IPS DF 19.7 (cell line): ENCODE results near the gene COL19A1.

Experiments
- DNase-seq: peaks from one replicate; pipeline ENCODE4 v3.0.0-alpha.2; 2013; ENCODE audit warnings: low read depth, low spot score

COL19A1 gene

DNA sequence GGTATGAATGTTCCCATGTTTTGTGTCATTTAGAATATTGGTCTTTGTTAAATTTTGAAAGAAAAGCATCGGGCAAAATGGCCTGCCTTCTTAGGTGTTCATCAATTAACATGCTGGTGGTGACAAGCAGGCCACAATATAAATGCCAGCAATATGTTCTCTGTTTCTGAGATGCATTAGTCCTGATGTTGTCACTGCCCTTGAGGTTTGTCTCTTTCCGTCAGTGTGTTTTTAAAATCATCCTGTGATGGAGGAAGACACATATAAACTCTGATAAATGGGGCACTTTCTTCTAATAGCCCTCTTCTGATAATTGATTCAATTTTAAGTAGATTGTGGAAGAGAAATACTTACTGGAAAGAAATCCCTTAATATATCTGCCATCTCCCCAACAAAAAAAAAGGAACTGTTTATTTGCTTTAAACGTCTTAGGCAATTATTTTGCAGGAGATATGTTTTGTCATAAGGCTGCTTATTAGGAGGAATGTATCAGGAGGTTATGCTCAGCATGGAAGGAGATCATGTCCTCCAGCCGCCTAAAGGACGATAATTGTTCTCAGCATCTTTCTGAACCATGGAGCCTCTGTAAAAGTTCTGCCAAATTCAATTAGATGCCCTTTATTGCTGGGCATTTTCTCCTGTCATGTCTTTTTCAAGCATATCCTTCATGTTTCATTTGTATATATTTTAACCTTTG lies 302.5 kb downstream of the COL19A1 start:
- no peak for DNase-seq

DNA sequence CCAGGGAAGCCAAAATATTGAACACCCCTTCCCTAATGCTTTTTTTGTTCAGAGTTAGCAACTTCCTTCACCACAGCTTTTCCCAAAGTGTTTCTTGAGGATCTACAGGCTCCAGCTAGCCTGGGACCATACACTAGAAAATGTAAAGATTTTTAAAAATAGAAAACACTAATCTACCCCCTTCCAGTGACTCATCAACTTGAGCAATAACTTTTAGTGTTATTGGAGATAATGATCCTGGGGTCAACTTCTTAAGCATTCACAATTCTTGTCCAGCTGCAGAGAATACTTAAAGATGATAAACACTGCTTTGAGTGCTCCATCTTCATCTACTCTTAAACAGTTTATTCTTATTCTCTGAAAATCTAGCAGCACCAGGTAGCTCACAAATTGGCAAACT lies 304.9 kb downstream of the COL19A1 start:
- no peak for DNase-seq

DNA sequence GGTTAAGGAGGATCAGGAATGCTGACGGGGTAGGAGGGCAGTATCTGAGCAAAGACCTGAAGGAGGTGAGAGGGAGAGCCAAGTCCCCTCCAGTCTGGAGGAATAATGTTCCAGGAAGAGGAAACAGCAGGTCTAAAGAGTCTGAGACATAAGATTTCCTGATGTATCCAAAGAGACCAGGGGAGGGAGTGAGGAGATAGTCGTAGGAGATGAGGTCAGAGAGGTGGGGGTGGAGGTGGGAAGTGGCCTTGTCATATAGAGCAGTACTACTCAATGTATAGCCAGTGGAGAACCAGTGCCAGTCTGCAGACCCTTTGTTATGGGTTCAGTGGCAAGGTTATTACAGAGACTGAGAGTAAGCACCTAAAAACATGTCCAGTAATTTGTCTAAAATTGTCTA lies 305.9 kb downstream of the COL19A1 start:
- no peak for DNase-seq

DNA sequence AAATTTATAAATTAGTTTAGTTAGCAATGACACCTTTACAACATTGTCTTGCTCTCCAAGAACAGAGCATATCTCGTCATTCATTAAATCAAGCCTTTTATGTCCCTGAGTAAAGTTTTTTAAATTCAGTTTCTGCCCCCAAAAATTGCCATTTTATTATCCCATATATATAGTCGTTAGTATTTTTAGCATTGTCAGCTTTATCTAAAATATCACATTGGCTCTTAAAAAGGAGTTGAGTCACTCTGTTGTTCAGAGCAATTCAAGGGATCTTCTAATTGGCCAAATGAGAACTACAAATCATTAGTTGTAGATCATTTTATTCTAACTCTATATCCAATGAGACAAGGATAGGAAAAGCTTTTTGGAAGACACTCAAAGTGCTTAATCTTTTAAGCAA lies 309.4 kb downstream of the COL19A1 start:
- DNase-seq, result no peak

DNA sequence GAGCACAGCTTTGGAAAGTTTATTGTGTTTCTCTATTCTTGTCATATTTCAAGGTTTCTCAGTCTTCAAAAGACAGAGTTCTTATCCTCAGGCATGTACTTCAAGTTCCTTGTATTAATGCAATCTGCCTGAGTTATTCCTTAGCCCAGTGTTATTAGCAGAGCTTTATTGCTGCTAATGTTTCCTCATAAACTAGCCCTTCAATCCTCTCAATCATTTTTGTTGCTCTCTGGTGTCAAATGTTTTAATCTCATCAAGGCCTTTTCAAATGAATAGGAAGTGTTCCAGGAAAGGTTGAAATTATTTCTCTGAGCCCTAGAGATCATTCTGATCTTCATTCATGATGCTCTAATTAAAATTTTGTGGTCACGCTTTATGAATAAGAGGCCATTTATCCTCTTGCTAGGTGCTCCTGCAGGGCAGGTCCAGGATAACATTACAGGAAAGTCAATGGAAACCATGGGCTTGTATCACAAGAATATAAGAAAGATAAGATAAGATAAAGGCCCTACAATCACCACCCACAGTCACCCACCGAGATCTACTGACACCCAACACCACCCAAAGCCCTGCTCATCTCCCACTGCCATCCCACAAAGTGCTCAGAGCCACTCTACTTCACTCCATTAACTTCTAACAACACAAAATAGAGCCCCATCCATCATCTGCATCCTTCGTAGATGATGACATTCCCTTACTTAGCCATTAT lies 310.6 kb downstream of the COL19A1 start:
- no peak for DNase-seq

DNA sequence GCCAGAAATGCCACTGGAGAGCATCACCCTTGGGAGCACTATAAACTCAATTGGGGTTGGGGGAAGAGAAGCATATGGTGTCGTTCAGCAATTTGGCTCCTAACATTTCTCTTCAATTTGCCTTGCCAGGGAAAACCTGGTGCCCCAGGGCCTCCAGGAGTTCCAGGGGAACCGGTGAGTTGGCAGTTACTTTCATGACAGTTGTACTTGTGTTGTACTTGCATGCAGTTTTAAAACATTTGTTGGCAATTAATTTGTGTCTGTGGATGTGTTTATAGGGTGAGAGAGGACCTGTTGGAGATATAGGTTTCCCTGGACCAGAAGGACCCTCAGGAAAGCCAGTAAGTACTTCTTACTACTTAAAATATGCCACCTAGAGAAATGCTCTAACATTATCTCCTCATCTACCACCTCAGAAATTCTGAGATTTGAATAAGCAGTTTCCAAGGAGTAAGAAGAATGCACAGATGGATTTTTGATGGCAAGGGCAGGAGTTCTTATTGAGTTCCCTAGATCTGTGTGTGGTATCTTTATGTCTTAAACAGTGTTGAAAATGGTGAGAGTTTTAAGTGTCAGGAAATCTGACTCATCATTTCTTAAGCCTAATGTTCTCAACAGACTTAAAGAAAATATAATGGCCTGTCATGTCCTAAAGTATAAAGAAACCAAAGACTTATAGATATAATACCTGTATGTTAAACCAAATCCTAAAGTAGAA lies 314.0 kb downstream of the COL19A1 start:
- no peak for DNase-seq

DNA sequence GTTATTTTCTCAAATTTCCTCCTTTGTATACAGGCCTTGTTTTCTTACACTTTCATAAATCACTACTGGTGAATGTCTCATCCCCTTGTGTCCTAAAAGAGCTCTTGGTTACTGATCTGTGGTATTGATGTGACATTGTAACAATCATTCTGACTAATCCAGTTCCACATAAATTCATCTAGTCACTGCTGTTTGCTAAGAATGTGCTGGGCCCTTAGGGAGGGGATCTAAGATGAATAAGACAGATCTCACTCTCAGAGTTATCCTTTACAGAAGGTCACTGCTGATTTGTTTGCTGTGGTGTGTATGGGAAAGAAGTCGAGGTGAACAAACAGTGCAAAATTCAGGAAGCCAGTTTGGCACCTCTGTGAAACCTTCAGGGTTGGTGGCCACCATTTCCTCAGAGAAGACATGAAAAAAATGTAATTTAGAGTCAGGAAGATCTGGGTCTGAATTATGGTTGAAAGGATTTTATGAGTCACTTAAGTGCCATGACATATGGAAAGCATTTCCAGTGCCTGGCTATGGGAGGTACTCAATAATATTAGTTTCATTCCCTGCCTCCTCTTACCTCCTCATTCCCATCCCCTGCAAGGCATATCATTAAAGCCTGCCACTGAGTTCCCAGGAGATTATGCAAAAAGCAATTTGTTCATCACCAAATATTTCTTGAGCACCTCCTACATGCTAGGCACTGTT lies 314.7 kb downstream of the COL19A1 start:
- no peak for DNase-seq

DNA sequence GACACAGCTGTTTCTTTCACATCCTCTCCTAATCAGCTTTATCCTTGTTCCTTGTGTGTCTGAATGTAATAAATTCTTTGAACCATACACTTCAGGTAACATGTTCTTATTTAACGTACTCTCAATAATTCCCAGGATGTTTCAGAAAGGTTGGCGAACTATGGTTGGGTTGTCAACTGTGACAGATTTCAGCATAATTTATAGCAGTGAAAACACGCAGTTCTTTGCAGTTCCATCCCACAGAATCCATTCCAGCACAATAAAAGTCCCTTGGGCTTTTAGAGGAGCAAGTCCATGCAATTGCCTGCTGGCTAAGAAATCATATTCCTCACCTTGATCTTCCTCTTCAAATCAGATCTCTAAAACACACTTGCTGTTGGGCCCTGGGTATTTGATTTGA lies 317.2 kb downstream of the COL19A1 start:
- no peak for DNase-seq

DNA sequence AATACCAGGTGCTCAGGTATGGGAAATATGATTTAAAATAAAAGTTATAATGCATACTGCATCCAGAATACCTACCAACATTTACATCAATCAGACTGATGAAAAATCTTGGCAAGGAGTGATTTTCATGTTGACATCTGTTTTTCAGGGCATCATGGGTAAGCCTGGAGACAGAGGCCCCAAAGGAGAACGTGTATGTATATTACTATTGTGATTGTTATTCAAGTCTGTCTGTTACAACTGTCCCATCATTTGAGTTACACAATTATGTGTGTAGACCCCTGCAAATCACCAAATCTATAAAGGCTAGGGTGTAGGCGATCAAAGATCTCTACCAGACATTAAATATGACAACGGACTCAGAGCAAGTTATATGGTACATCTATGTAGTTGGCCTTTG lies 318.4 kb downstream of the COL19A1 start:
- DNase-seq, result no peak

DNA sequence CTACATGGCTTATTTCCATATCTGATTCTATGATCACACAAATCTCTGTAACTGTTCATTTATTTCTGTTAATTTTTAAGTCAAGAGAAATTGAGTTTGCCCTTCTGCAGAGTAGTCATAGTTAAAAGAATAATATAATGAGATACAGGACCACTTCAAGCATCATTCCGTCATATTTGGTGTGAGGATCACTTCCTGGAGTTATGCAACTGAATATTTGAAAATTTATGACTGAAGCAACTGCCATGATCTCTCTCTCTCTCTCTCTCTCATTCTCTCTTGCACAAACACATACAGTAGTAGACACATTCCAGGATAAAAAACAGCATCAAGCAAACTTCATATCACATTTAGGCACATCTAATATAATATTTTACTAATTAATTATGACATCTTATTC lies 320.1 kb downstream of the COL19A1 start:
- no peak for DNase-seq

DNA sequence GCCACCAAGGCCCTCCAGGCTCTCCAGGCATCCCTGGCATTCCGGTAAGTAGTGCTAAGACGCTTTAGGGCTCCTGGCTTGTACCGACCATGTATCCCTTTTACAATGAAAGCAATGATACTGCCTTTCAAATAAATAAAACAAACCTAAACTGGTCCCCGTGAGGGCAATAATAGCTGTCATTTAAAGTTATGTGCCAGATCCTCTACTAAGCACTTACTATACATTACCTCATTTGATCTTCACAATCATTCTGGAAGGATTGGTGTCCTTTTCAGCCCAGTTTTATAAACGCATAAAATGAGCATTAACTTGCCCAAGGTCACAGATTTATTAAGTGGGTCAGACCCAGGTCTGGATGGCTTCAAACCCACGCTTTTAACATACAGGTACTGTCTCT lies 321.8 kb downstream of the COL19A1 start:
- no peak for DNase-seq

DNA sequence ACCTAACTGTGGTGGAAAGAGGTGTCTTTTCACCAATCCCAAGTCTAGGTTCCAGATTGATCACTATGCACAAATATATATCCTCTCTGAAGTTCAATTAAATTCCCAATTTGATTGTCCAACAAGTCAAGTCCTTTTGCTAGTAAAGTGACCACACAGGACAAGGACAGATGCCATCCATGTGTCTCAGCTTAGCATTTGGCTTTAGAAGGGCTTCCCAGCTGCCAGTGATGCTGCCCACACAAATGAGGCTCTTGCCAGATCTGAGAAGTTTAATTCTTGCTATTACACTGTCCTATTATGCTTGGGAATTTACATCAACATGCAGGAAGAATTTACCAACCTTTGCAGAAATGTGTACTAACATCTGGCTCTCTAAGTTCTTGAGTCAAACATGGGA lies 328.1 kb downstream of the COL19A1 start:
- no peak for DNase-seq

DNA sequence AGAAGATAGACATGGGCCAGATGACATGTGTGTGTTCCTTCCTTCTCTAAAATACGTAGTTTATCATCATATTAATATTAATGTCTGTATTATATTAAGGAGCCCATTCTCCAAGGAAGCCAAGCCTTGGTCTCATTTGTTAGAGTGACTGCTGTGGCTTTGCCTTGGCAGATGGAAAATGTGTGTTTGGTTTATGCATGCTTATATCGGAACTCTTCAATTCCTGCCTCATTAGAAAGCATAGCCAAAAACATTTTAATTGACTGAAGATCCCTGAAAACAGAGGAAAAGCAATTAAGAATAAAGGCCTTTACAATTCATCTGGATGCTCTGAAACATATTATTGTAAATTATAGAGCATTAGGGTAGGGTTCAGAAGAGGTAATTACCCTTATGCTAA lies 330.2 kb downstream of the COL19A1 start:
- no peak for DNase-seq

DNA sequence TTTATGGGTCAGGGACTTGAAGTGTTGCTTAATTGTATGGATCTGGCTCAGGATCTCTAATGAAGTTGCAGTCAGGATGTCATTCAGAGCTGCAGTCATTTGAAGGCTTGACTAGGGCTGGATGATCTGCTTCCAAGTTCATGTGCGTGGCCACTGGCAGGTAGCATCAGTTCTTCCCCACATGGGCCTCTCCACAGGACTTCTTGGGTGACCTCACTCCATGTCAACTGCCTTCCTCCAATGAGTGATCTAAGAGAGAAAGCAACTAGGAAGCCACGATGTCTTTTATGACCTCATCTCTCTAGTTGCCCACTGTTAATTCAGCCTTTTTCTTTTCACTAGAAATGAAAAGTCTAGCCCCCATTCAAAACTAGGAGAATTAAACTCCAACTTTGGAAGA lies 332.4 kb downstream of the COL19A1 start:
- DNase-seq, result no peak

DNA sequence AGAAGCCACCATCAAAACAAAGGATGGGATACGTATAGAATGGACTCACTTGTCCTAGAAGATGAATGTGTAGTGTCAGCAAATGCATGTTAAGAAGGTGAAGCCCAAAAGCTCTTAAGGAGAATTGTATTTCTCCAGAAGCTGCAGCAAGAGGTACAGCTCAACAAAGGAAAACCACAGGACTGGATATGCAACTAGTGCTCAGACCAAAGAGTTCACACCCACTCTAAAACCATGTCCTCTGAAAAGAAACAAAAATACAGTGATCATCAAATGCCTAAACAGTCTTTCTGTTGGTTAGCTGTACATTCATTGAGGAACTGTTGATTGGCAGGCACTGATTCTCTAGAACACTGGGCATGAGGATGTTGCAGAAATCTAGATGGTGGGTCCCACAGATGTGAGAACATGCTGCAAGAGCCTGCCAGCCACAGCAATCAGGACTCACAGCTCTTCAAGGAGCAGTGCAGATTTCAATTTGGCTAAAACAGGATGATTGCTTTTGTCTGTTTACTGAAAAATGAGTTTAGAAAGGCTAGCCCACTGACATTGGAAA lies 342.0 kb downstream of the COL19A1 start:
- no peak for DNase-seq

DNA sequence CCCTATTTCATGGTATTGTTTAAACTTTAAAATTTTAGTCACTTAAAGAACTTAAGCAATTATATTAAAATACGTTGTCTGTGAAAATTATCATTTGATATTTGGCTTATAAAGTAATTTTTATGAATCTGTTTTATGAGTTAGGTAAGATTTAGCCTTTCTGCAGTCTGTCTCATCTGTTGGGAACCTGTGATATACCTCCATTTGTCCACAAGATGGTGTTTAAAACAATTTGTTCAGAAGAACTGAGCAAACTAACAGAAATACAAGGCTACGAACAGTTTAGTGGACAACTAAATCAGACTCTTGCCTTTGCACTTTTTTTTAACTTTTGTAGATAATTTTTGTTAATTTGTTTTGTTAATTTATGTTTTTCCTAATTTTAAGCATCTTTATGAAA lies 344.1 kb downstream of the COL19A1 start:
- no peak for DNase-seq

DNA sequence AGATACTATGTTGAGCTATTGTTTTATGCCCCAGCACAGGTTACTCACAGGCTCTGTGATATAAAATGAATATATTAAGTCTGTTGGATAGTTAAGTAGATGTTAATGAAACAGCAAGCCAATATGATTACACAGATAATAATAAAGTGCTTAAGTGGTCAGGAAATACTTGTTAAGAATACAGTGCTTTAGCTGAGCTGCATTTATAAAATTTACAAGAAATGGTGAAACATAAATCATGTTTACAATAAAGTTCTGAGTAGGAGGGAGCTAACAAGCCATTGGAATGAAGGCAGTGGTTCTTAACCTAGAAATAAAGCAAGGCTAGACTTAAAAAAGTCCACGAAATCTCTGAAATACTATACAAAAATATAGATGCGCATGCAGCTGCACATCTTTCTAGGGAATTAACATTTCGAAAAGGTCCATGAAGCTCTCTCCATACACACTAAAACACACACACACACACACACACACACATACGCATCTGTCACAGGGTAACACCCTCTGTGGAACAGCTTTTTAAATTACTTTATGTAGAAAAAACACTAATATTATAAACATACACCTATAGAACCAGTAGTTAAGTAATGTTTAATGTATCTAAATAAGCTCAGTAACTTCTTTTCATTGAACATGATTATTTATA lies 349.2 kb downstream of the COL19A1 start:
- no peak for DNase-seq

DNA sequence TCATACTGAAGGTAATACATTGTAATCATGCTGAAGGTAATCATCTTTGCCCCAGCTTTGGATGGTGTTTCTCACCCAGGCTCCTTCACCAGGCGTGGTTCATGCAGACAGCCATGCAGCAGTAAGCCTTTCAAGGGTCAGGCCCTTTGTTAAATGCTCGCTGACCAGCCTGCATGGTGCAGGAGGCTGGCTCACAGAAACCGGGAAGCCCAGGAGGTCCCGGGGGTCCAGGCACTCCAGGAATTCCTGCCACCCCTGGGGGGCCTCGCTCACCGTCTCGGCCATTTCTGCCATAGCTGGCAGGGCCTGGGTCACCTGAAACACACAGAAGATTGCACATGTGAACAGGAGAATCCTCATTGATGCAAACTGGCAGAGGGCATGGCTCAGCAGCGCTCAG lies 350.4 kb downstream of the COL19A1 start:
- DNase-seq, result no peak

DNA sequence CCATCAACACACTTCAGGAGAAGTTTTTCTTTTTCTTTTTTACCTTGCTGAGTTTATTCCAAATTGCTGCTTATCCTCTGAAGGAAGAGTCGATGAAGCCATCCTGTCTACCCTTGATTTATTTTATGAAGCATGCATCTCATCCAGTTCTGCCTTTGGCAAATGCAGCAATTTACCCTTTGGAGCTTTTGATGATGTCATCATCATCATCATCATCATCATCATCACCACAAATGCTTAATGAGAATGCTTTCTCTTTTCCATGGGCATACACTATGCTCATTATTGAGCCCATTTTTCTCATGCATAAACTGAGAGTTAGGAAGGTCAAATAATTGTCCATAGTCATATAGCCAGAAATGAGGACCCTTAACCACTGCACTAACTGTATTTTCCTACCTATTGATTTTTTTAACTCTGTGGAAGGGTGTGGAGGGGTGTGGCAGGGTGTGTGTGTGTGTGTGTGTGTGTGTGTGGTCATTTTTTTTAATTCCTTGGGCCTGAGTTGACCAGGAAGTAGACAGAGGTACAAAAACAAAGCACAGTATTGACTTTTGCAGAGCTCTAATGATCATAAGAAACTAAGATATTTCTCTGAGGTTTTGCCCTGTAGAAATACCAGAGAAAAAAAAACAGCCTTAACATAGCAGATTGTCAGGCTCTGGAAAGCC lies 353.7 kb downstream of the COL19A1 start:
- DNase-seq, result no peak

DNA sequence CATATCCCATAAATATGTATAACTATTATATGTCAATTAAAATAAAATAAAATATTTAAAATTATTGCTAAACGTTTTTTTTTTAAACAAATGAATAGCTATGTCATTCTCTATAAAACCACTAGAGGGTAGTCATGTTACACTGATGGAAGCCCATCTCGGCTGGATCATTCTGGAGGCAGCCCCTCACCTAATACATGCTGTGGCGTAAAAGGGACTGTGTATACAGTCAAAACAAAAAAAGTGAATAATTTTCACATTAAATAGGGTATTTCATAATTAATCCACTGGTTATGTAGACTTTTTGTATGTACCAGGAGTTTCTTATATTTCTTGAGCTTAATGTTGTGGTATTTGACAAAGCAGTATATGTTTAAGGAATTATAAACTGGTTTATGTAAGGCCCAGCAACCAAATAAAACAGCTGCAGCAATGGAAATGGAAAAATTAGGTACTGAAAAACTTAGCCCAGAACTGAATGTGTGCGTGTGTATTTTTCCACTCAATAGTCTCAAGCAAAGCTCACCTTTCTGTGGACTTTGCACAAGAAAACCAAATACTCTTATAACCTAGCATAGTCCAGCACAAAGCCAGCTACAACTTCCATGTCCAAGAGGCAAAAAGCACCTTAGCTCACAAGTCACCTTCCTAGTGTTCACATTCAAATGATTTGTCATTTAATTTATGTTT lies 354.8 kb downstream of the COL19A1 start:
- DNase-seq, result no peak
